GM18526 (cell line): ENCODE measurements around the gene NDST4.

Source experiments
- POLR2A ChIP-seq: IDR thresholded peaks from 3 replicates; pipeline ENCODE4 v1.6.1; 2011; ENCODE audit not compliant: insufficient read length; ENCODE audit errors: extremely low read depth

Gene NDST4

DNA sequence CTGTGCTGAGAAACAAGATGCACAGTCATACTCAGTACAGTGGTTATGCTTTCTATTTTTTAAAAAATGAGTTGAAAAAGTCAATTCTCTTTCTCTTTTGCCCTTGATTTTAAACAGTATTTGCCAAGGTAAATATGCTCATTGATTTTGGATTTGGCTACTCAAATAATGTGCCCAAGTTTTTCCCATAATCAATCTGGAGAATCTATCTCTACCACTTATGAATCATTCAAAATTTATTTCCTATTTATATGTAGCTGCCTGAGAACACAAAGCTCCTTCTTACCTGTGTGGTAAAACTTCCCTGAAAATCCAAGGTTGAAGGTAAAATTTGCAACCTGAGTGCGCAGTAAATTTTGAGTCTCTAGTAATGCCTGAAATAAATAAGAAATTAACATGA, 136.5 kb downstream of the NDST4 start:
- no peak for TF ChIP-seq POLR2A

DNA sequence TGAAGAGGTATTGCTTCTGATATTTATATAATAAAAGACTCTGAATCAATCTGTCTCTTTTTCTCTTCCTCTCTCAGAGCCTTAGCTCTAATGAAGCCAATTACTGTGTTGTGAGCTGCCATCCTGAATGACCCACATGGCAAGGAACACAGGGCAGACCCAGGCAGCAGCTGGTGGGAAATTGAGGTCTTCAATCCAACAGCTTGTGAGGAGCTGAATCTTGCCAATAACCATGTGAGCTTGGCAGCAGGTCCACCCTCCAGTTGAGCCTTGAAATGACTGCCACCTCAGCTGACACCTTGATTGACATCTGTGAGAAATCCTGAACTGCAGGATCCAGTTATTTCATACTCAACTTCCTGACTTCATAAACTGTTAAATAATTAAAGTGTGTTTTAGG, 149.4 kb downstream of the NDST4 start:
- no peak for TF ChIP-seq POLR2A

DNA sequence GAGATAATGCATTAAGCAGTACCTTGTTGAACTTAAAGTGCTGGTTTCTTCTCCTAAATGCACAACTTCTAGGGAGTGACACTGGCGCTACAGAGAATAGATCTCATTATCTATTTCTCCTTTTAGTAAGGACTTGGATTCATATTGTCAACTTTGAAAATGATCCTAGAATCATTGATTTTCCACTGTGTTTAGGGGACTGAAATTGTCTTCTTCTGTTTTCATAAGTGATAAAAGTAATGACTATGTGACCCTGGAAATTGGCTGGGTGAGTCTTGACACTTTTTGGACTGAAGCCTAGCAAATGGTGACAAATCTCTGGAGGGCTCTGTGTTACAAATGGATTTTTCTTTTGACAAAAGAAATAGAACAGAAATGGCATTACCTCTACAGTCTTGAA, 167.8 kb downstream of the NDST4 start:
- no peak for TF ChIP-seq POLR2A

DNA sequence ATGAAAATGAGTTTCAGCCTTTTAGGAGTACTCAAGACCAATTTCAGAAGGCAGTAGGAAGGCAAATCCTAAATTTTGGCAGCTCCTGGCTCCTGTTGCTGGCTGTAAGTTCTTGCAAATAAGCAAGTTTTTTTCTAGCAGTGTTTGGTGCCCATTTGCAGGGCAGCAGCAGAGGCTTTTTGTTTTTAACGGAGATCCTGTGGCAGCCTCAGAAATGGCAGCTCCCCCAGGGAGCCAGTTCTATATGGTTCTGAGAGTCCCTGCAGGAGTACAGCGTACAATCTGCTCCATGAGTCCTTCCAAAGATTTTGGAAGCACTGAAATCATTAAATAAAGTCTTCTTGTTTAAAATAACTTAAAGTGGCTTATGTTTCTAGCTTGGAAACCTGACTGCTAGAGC, 171.9 kb downstream of the NDST4 start:
- TF ChIP-seq POLR2A, result no peak

DNA sequence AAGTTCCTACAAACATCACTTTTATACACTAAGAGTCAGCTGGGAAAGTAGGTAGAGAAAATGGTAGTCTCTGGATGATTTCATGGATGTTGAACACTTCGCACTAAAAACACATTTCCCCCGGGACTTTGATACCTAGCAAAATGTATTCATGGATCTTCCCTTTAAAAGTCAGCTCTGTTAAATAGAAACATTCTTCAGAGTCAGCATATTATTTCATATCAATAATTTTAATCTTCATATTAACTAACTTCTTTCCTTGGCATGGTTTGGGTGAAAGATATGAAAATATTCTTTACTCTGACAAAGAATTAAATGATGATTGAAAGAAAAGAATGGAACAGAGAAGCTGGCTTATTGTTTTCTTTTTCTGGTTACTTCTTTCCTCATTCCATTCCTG, 185.5 kb downstream of the NDST4 start:
- TF ChIP-seq POLR2A, result no peak

DNA sequence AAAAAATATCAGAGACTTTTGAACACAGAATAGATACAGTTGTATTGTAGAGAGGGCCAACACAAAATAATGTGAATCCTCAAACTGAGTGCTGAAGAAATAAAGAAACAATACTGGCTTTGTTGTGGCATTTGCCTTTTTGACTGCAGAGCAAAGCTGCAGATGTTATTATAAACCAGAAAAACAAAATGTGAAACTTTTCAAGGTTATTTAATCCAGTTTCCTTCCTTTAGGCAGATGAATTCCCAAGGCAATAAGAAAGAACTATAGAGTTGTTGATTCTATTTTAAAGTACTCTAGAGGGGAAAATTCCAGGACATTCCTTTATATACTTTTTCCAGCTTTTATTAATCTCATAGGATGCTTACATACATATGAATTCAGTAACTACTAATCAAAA, 186.8 kb downstream of the NDST4 start:
- no peak for TF ChIP-seq POLR2A

DNA sequence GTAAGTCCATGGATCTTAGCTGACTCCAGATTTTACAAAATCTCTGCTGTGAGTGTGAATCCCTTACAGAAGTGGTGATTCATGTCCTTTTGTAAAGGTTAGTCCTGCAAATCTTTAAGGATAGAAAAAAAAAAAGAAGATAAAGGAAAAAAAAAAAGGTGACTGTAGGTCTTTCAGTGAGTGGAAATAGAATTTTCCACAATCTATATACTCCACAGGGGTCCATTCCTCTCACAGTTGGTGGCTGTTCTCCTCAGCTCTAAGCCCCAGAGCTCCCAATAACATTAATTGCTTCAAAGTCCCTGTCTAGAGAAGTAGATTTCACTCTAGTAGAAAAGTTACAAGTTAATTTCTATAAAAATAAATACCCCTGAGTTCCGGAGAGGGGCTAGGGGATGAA, 189.1 kb downstream of the NDST4 start:
- no peak for TF ChIP-seq POLR2A

DNA sequence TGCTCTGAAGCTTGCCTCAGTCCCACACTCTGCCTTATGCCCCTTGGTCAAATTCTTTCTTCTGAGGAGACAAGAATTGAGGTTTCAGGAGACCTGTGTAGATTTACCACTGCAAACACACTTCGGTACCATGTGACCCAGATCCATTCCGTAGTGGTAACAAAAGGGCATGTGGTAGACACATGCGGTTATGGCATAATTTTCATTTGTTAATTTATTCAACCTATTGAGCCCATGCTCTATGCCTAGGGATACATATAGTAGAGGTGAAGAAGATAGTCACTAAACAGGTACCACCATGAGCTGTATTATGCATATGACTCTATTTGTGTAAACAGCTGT, 190.9 kb downstream of the NDST4 start:
- TF ChIP-seq POLR2A, result no peak

DNA sequence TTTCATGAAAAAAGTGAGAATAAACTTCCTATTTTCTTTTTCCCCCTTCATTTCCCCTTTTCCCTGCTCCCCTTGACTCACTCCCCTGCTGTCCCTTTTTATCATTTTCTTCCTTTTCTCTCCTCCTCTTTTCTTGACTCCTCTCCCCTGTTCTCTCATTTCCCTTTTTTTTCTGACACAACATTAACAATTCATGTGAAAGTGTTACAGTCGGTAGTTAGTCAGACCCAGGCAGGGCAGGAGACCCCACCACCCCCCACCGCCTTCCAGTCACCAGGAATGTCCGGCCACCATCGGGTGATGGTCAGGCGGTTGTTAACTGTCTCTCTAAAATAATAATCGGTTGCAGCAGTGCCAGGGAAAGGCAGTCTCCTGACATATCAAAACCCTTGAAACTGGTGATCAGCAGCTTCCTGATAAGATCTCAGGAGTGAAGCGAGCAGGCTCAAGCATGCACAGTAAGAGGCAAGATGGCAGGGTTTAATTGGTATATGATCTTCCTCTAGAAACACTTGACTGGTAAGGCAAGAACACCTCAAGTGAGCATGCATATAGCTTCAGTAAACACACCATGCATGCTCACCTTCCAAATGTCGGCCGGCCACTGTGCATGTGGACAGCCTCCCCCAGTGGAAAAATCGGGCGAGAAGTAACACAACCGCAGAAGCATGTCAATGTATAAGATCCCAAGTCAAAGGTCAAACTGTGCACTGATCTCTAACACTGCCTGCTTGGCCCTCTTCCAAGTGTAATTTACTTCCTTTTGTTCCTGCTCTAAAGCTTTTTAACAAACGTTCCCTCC, 191.4 kb downstream of the NDST4 start:
- no peak for TF ChIP-seq POLR2A

DNA sequence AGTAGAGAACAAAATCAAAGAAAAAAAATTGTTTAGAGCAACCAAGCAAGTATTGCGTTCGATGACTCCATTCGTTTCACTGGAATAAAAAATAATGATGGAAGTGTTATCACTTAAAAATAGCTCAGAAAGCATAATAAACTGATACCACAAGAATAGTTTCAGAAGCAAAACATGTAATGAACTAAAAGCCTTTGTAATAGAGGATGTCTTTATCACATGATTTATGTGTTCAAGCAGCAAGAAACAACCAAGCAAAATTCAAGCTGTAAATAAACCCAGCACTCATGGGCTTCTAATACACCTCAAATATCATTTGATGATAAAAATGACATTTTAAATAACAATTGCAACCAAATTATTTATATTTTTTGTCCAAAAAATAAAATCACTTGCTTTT, 192.2 kb downstream of the NDST4 start:
- TF ChIP-seq POLR2A, result no peak

DNA sequence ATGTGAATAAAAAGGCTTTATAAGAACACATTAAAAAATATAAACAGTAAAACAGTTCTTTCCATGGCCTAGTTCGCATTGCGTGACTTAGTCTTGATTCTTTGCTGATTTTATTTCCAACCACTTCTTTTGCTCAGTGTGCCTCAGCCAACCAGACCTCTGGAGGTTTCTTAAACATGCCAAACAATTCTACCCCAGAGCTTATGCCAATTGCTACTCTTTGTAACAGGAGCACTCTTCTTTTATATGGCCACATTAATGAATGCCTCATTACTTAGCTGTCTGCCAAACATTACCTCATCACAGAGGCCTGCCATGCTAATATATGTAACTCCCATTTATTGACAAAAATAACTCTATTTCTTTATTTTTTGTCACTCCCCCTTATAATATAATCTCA, 202.3 kb downstream of the NDST4 start:
- no peak for TF ChIP-seq POLR2A

DNA sequence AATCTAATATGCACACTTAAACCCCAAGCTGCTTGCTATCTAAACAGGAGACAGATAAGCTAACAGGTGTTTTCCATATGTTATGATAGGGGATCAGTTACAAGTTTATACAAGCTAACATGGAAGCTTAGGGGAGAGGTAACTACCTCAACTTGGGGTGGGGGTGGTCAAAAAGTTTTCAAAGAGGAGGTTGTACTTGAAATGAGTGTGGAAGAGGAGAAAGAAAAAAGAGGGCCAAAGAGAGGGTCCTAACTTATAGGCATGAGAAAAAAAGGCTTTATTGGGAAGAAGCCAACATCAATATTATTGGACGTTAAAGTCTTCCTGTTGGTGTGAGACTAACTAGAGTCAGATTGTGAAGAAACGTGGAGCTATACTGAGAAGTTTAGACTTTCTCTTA, 205.9 kb downstream of the NDST4 start:
- no peak for TF ChIP-seq POLR2A

DNA sequence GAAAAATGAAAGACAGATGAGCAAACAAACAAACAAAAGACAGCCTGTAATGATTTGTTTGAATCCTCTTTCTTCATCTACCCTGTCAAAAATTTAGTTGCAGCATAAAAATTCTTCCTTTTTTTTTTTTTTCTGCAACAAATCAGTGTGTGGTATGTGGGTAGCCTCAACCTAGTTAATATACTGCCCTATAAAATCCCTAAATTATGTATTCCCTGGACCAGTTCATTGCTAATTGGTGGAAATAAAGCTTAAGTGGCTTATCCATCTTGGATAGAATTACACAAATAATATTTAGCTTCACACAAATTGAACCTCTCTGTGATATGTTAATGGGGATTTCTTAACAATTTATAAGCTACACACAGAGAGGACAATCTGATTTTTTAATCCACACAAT, 208.4 kb downstream of the NDST4 start:
- TF ChIP-seq POLR2A, result no peak

DNA sequence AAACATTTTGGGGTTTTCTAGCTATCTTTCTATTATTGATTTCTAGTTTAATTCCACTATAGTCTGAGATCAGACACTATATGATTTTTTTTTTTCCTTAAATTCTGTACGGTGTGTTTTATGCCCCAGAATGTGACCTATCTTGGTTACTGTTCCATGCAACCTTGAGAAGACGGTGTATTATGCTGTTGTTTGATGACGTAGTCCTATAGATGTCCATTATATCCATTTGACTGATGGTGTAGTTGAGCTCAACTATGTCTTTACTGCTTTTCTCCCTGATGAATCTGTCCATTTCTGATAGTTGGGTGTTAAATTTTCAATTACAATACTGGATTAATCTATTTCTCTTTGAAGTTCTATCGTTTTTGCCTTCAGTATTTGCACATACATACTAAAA, 212.5 kb downstream of the NDST4 start:
- TF ChIP-seq POLR2A, result no peak

DNA sequence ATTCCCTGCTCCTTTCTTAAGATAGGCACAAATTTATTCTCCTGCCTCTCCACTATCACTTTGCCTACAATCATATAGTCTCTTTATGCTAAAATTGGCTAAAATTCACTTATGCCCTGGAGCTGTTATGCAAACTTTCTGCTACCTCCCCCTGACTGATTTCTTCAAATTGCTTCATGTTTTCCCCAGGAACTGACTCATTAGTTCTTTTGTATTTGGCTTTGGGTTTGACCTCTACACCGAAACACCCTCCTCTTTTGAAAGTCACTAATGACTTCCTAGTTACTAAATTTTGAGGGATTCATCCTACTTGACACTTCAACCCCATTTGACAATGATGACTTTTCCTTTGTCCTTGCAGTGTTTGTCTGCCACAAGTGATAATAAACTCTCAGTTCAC, 222.6 kb downstream of the NDST4 start:
- TF ChIP-seq POLR2A, result no peak

DNA sequence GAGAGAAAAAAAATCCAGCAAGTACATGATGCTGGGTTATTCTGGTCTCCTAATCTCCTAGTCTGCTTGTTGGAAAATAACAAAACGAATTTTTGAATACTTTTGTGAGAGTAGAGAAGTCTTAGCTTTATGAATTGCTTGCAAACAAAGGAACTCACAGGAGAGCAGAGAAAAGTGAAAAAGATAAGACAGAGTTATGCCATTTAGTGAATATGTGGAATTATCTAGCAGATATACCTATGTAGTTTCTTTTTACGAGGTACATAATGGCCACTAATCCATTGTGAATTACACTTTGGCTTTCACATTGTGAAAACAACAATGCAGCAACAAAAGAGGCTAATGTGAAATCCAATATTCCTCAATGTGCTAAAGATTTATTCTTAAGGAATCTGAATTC, 226.7 kb downstream of the NDST4 start:
- no peak for TF ChIP-seq POLR2A

DNA sequence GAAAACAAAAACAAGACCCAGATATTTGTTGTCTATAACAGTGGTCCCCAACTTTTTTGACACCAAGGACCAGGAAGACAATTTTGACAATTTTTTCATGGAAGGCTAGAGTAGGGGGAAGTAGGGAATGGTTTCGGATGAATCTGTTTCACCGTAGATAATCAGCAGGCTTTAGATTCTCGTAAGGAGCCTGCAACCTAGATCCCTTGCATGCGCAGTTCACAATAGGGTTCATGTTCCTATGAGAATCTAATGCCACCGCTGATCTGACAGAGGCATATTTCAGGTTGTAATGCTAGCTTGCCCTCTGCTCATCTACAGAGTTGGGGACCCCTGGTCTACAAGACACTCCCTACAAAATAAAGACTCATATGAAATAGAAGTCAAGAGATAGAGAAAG, 229.8 kb downstream of the NDST4 start:
- no peak for TF ChIP-seq POLR2A
